Caco-2 (cell line): Measurements from ENCODE around the gene BCO2. TPM values are rescaled to one million over a fixed set of nuclear protein-coding genes. Genes with fewer than 3 reads are reported as not detected.
A peak's percentile ranks its signal among the peaks of the same experiment; 100 is the strongest.

Experiments used
- BruUV-seq: library from RNA; stranded (reverse); fragments of 400-500 nt; replicated peaks from 2 replicates; lab custom pipeline; 2021; lab: Mats Ljungman, UMichigan
- CTCF ChIA-PET: fragments of 300-600 bp; sonication (Branson Sonifier 250); formaldehyde crosslinking; loops from one replicate; lab custom pipeline; 2022; ENCODE audit warnings: antibody characterized with exemption; lab: Charles Lee
- POLR2A ChIA-PET: fragments of 300-600 bp; sonication (Branson Sonifier 250); formaldehyde crosslinking; loops from one replicate; lab custom pipeline; 2022; ENCODE audit warnings: antibody characterized with exemption; lab: Charles Lee
- DNase-seq, 2 experiments: peaks; one replicate each; pipeline versions ENCODE4 v3.0.0 to v3.0.0-alpha.2; 2020 to 2022
- H3K27me3 ChIP-seq: replicated peaks from 2 replicates; pipeline ENCODE4 v1.6.0; 2011; ENCODE audit warnings: low read length; ENCODE audit not compliant: control insufficient read depth, insufficient read depth
- H3K36me3 ChIP-seq: 2 replicates; pipeline ENCODE4 v1.5.1; 2011; ENCODE audit warnings: low read length; ENCODE audit not compliant: control insufficient read depth, insufficient read depth
- H3K4me1 ChIP-seq: fragments of 250-450 bp; sonication (Bioruptor Pico); 2 replicates; pipeline ENCODE4 v1.5.1; 2020; ENCODE audit warnings: mild to moderate bottlenecking
- H3K4me3 ChIP-seq: 2 replicates; pipeline ENCODE4 v1.5.1; 2011; ENCODE audit warnings: low read depth, mild to moderate bottlenecking, control low read depth, low read length
- H3K9me3 ChIP-seq: fragments of 250-450 bp; sonication (Bioruptor Pico); 2 replicates; pipeline ENCODE4 v1.5.1; 2020; ENCODE audit warnings: mild to moderate bottlenecking, moderate library complexity
- H3K27ac Mint-ChIP-seq: one replicate; pipeline ENCODE4 v1.8.0; 2022; ENCODE audit warnings: mixed read lengths; ENCODE audit not compliant: unreplicated experiment
- H3K27me3 Mint-ChIP-seq: one replicate; pipeline ENCODE4 v1.8.0; 2022; ENCODE audit warnings: mixed read lengths; ENCODE audit not compliant: insufficient read depth, unreplicated experiment
- H3K36me3 Mint-ChIP-seq: one replicate; pipeline ENCODE4 v1.8.0; 2022; ENCODE audit warnings: mild to moderate bottlenecking, mixed read lengths; ENCODE audit not compliant: insufficient read depth, unreplicated experiment
- H3K4me1 Mint-ChIP-seq: one replicate; pipeline ENCODE4 v1.8.0; 2022; ENCODE audit warnings: low read depth, mixed read lengths; ENCODE audit not compliant: unreplicated experiment
- H3K4me3 Mint-ChIP-seq: one replicate; pipeline ENCODE4 v1.8.0; 2022; ENCODE audit warnings: mild to moderate bottlenecking, moderate library complexity, mixed read lengths; ENCODE audit not compliant: unreplicated experiment
- H3K9me3 Mint-ChIP-seq: one replicate; pipeline ENCODE4 v1.8.0; 2022; ENCODE audit warnings: mixed read lengths; ENCODE audit not compliant: unreplicated experiment
- CTCF ChIP-seq, 2 experiments: fragments of 200-600 bp in 1 of 2; IDR thresholded peaks; 1 replicate in 1 of 2; 2 replicates in 1 of 2; pipeline versions ENCODE4 v1.5.1 to v1.8.0; 2011 to 2022; ENCODE audit warnings: antibody characterized with exemption in 1 of 2, control low read depth in 1 of 2, inconsistent platforms in 1 of 2, low read depth in 1 of 2, low read length in 1 of 2, mild to moderate bottlenecking in 1 of 2, moderate library complexity in 1 of 2; ENCODE audit not compliant: insufficient read depth in 1 of 2, severe bottlenecking in 1 of 2, unreplicated experiment in 1 of 2
- intact Hi-C: fragments of 100-400 bp; cut with micrococcal nuclease; formaldehyde crosslinking; loops from one replicate; pipeline ENCODE4 v1.10.0; 2022; ENCODE audit not compliant: unreplicated experiment
- total RNA-seq: library from RNA; stranded (reverse); gene quantifications from 2 replicates; pipeline ENCODE4 v1.2.3, GENCODE V29; 2022

The BCO2 gene
- total RNA-seq, 1 experiment from 2014 or later: 2.2 TPM

GRCh38 chr11:112223754-112224532 is 48.6 kb downstream of the BCO2 start:
- Histone ChIP-seq H3K9me3 (no peaks in the 10 kb centered on the region), H3K4me3 (no peak overlapping the region), H3K36me3 (no peaks in the 10 kb centered on the region), H3K27me3 (no peaks in the 10 kb centered on the region), H3K4me1 (peaks cover 37% of the 10 kb centered on the region)
- no TSS peak for BruUV-seq
- no peak for DNase-seq
- Mint-ChIP-seq H3K27me3 (no peaks in the 10 kb centered on the region), H3K9me3 (no peaks in the 10 kb centered on the region), H3K36me3 (peaks cover 30% of the 10 kb centered on the region), H3K4me3 (no peak overlapping the region), H3K27ac (no peak overlapping the region), H3K4me1 (peaks cover 24% of the 10 kb centered on the region)
- intact Hi-C loops: no loop called here
- no peak for TF ChIP-seq CTCF (IDR thresholded peaks at IDR 0.05; ENCODE audit: insufficient read depth in 1 of 2, low read depth in 1 of 2, low read length in 1 of 2, severe bottlenecking in 1 of 2, unreplicated experiment in 1 of 2)
- CTCF ChIA-PET: interaction anchor here (7.1 kb wide), 1 partner anchor 56 kb away, joined by 139 read pairs; no protein-coding TSS in a partner anchor
- POLR2A ChIA-PET: no interaction called here

DNA sequence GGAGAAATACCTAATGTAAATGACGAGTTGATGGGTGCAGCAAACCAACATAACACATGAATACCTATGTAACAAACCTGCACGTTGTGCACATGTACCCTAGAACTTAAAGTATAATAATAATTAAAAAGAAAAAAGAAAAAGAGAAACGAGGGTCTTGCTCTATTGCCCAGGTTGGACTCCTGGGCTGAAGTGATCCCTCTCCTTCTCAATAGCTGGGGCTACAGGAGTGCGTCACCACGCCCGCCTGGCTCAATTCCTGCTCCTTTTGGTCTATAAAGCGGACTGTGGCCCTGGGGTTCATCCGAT is 50.4 kb downstream of the BCO2 start:
- H3K27me3 Mint-ChIP-seq: no peaks in the 10 kb centered on the region
- H3K36me3 ChIP-seq: peaks cover 3% of the 10 kb centered on the region; the same call in 1 of the 2 replicates
- POLR2A ChIA-PET: interaction anchor here (0.6 to 1.0 kb wide), 2 partner anchors 45 to 54 kb away, joined by 4 to 6 read pairs; no protein-coding TSS in a partner anchor
- peak overlapping the region; percentile 98 for H3K4me3 Mint-ChIP-seq
- no peaks in the 10 kb centered on the region for H3K9me3 ChIP-seq
- peak overlapping the region; percentile 98 for H3K27ac Mint-ChIP-seq
- peaks cover 24% of the 10 kb centered on the region for H3K4me1 Mint-ChIP-seq
- CTCF ChIA-PET: interaction anchor here (0.6 to 2.1 kb wide), 2 partner anchors 55 to 1665 kb away, joined by 4 to 15 read pairs; no protein-coding TSS in a partner anchor
- TF ChIP-seq CTCF (IDR thresholded peaks at IDR 0.05; ENCODE audit: insufficient read depth in 1 of 2, low read depth in 1 of 2, low read length in 1 of 2, severe bottlenecking in 1 of 2, unreplicated experiment in 1 of 2): no peak
- no peaks in the 10 kb centered on the region for H3K27me3 ChIP-seq
- no peak for DNase-seq
- intact Hi-C loops: loop anchor here (1.0 kb wide), 3 partner anchors 16 to 55 kb away; no protein-coding TSS in a partner anchor
- peak overlapping the region; percentile 63 for H3K4me3 ChIP-seq
- peaks cover 47% of the 10 kb centered on the region for H3K36me3 Mint-ChIP-seq
- H3K4me1 ChIP-seq: peaks cover 34% of the 10 kb centered on the region
- no peaks in the 10 kb centered on the region for H3K9me3 Mint-ChIP-seq
- TSS peak; percentile 90 for BruUV-seq

DNA sequence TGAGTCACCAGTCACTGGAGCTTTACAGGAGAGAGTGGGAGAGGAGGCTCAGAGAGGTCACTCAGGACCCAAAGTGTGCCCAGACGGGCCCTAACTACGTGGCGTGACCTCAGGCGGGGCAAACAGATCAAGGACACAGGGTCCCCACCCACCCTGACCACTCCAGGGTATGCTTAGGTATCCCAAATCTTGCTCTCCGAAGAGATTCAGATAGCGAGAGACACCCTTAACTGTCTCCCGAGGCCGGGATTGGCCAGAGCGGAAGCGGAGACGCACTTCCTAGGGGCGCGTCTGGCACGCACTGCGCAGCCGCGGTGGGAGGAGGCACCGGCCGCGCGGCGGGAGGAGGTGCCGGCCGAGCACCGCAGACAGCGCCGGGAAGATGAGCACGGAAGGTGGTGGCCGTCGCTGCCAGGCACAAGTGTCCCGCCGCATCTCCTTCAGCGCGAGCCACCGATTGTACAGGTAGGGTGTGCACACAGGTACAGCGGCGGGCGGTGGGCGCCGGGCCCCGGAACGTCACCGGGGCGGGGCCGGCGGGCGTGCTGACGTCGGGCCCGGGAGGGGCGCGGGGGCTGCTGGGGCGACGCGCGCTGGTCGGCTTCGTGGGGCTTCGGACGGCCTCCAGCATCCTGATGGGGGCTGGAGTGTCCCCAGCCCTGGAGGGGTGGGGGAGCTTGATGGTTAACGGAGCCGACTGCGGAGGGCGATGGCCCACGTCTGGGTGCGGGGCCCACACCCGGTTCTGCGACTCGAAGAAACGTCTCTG is 50.9 kb downstream of the BCO2 start, which contains the start of gene PTS:
TSS of gene PTS (plus strand) at position 367 of the 769 bp plus-strand sequence. CDS start at position 383, 16 bp downstream.
- Mint-ChIP-seq H3K9me3 (no peaks in the 10 kb centered on the region), H3K27me3 (no peaks in the 10 kb centered on the region), H3K4me3 (peak within 1 kb of the TSS; percentile 98), H3K36me3 (peaks cover 53% of the 10 kb centered on the region), H3K27ac (peak within 1 kb of the TSS; percentile 98), H3K4me1 (peaks cover 21% of the 10 kb centered on the region)
- no peak for TF ChIP-seq CTCF (IDR thresholded peaks at IDR 0.05; ENCODE audit: insufficient read depth in 1 of 2, low read depth in 1 of 2, low read length in 1 of 2, severe bottlenecking in 1 of 2, unreplicated experiment in 1 of 2)
- ChIA-PET CTCF (interaction anchor here (0.6 to 2.1 kb wide), 2 partner anchors 54 to 1665 kb away, joined by 4 to 15 read pairs; no protein-coding TSS in a partner anchor), POLR2A (interaction anchor here (0.6 to 1.0 kb wide), 2 partner anchors 45 to 53 kb away, joined by 4 to 6 read pairs; no protein-coding TSS in a partner anchor)
- no TSS peak for BruUV-seq
- Histone ChIP-seq H3K27me3 (no peaks in the 10 kb centered on the region), H3K4me1 (peaks cover 28% of the 10 kb centered on the region), H3K36me3 (peaks cover 3% of the 10 kb centered on the region; the same call in 1 of the 2 replicates), H3K4me3 (peak within 1 kb of the TSS; percentile 63), H3K9me3 (no peaks in the 10 kb centered on the region)
- peak; percentile 91 to 94 for DNase-seq
- intact Hi-C loops: loop anchor here (1.0 kb wide), 3 partner anchors 15 to 54 kb away; no protein-coding TSS in a partner anchor
